ENCODE results near the gene SLC25A15.

The SLC25A15 gene

DNA sequence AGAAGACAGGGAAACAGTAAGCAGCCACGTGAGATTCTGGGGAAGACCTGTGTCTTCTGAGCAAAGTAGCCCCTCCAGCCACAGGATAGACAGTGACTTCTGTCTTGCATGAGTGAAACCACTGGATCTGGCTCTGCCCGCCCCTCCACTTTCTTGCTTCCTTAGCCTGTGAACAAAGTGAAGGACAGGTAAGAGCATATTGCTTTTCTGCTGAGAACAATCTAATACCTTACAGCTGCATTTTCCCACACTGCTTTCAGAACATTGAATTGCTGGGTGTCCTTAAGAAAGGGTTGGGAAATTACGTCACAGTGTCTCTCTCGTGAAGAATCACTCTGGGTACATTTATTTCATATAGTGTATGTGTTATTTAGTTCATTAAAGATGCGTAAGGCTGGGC lies 11.1 kb downstream of the SLC25A15 start:
- no peak for FAIRE-seq
- DNase-seq (ENCODE audit: insufficient read length, low spot score): no peak
- TF ChIP-seq, protein P1, sequence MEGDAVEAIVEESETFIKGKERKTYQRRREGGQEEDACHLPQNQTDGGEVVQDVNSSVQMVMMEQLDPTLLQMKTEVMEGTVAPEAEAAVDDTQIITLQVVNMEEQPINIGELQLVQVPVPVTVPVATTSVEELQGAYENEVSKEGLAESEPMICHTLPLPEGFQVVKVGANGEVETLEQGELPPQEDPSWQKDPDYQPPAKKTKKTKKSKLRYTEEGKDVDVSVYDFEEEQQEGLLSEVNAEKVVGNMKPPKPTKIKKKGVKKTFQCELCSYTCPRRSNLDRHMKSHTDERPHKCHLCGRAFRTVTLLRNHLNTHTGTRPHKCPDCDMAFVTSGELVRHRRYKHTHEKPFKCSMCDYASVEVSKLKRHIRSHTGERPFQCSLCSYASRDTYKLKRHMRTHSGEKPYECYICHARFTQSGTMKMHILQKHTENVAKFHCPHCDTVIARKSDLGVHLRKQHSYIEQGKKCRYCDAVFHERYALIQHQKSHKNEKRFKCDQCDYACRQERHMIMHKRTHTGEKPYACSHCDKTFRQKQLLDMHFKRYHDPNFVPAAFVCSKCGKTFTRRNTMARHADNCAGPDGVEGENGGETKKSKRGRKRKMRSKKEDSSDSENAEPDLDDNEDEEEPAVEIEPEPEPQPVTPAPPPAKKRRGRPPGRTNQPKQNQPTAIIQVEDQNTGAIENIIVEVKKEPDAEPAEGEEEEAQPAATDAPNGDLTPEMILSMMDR (IDR thresholded peaks at IDR 0.05; ENCODE audit: insufficient read depth, missing control alignments): no peak

DNA sequence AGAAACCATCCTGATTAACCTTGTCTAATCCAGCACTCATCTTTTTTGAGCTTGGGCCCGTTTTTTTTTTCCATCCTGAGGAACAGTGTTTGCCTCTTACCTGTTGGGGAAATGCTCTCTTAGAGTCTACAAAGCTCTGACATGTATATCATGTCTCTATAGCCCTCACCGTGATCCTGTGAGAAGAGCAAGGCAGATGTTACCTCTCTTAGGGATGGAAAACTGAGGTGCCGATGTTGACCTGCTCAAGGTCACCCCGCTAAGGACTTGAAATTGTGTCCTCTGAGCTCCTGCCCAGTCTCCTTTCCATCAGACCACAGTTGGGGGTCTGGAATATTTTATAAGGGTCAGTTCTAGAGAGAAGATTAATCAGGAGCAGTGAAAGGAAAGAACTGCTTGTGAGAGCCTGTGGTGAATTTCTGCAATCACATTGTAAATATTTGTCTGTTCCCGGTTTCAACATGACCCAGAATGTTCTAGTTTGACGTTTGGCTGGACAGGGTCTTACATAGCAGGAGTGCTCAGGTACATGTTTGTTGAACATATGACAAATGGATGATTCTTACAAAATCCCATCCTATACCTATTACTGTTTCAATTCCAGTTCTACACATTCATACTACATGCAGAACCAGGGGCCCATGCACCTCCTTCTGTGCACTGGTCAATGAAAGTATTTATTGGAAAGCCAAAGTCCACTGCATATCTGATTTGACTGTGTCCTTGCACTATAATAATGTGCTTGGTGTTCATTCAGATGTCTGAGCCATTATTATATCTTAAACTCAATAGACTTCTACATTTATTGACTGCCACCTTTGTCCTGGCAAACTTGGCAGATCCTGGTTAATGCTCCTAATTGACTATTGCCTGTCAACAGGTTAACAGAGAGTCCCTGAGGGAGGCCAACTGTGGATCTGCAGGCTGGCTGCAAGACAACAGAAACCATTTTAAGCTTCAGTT lies 12.1 kb downstream of the SLC25A15 start:
- FAIRE-seq (no peak), DNase-seq (ENCODE audit: insufficient read length, low spot score) (no peak)
- TF ChIP-seq, protein P1 (IDR thresholded peaks at IDR 0.05; ENCODE audit: insufficient read depth, missing control alignments): no peak

DNA sequence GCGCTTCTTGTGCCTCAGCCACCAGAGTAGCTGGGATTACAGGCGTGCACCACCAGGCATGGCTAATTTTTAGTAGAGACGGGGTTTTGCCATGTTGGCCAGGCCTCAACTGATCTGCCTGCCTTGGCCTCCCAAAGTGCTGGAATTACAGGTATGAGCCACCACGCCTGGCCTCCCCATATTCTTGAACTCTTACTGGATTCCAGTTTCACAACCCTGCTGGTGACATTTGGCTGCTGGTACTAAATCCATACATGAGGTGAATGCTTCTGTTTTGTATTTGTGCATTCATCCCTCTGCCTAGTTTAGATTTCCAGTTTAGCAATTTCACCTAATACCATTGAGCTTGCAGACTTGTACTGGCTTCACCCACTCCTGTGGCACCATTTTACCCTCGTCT lies 13.9 kb downstream of the SLC25A15 start:
- DNase-seq (ENCODE audit: insufficient read length, low spot score) (no peak), FAIRE-seq (no peak)
- TF ChIP-seq, protein P1 (IDR thresholded peaks at IDR 0.05; ENCODE audit: insufficient read depth, missing control alignments): no peak

DNA sequence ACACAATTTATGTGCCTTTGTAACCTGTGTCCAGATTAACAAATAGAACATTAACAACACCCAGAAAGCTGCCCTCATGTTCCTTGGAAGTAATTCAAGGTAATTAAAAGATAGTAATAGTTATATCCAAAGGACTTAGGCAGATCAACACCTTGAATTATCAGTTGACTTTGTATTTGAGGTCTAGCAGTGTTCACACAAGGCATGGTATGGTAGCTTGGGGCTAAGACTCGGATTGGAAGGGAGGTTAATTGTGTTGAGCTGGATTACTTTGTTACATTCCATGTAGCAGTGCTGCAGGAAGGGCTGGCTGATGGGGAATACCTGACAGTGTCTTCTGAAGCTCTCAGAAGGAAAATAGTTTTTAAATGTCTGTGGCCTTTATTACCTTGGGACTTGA lies 16.8 kb downstream of the SLC25A15 start:
- FAIRE-seq: no peak
- DNase-seq (ENCODE audit: insufficient read length, low spot score): no peak
- TF ChIP-seq, protein P1 (IDR thresholded peaks at IDR 0.05; ENCODE audit: insufficient read depth, missing control alignments): no peak

DNA sequence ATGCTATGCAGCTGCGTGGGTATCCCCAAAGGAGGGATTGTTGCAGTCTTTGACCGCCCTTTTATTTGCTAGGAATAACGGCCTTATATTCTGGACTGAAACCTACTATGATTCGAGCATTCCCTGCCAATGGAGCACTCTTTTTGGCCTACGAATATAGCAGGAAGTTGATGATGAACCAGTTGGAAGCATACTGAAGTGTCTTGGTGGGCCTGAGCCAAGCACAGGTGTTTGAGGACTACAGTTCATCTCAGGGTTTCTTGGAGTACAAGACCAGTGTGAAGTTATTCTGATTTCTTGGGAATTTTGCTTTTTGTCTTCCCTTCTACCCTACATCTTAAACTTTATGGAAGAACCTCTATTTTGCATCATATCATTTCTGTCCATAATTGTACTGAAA lies 20.1 kb downstream of the SLC25A15 start:
- DNase-seq (ENCODE audit: insufficient read length, low spot score) (no peak), FAIRE-seq (no peak)
- TF ChIP-seq, protein P1 (IDR thresholded peaks at IDR 0.05; ENCODE audit: insufficient read depth, missing control alignments): no peak

DNA sequence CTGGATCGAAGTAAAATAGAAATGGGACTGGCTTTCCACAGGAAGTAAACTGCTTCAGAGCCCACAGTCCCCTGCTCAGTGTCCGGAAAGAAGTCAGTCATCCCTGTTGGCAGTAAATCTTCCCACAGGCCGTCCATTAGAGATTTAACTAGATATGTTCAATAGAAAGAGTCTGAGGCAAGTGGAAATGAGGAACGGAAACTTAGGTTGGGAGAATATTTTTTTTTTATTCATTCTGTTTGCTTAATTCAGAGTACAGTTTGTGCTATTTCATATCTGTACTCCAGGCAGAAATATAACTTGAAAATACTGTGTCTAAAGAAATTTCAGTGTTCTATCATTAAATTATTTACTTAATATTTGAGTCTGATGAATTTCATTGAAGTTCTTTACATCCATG lies 22.7 kb downstream of the SLC25A15 start:
- FAIRE-seq (no peak), DNase-seq (ENCODE audit: insufficient read length, low spot score) (no peak)
- TF ChIP-seq, protein P1 (IDR thresholded peaks at IDR 0.05; ENCODE audit: insufficient read depth, missing control alignments): no peak

Measured in D721Med (cell line).